ENCODE results near the gene ST6GALNAC3.

The ST6GALNAC3 gene

GRCh38 chr1:76682138-76682537 is 607.6 kb downstream of the ST6GALNAC3 start:
- in situ Hi-C loops (cut with MboI; ENCODE audit: low sequenced_read_pairs, unreplicated experiment): no loop called here
- TF ChIP-seq, protein P1, sequence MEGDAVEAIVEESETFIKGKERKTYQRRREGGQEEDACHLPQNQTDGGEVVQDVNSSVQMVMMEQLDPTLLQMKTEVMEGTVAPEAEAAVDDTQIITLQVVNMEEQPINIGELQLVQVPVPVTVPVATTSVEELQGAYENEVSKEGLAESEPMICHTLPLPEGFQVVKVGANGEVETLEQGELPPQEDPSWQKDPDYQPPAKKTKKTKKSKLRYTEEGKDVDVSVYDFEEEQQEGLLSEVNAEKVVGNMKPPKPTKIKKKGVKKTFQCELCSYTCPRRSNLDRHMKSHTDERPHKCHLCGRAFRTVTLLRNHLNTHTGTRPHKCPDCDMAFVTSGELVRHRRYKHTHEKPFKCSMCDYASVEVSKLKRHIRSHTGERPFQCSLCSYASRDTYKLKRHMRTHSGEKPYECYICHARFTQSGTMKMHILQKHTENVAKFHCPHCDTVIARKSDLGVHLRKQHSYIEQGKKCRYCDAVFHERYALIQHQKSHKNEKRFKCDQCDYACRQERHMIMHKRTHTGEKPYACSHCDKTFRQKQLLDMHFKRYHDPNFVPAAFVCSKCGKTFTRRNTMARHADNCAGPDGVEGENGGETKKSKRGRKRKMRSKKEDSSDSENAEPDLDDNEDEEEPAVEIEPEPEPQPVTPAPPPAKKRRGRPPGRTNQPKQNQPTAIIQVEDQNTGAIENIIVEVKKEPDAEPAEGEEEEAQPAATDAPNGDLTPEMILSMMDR (IDR thresholded peaks at IDR 0.05; ENCODE audit: borderline replicate concordance, control extremely low read depth, extremely low read depth, insufficient read depth, missing control alignments): no peak

More at GRCh38 chr1:76682138-76682537, 607.6 kb downstream of the ST6GALNAC3 start:
- no peak for DNase-seq (ENCODE audit: low spot score)
